Sigmoid colon (tissue), 4 donors: ENCODE results near the gene SZT2.

Source experiments
- CTCF ChIP-seq, 4 experiments: fragments of 450-650 bp in 3 of 4; fragments of 200-600 bp in 1 of 4; IDR thresholded peaks; one replicate each; pipeline ENCODE4 v1.5.1; 2016 to 2019; ENCODE audit warnings: antibody characterized with exemption in 4 of 4, mild to moderate bottlenecking in 3 of 4, moderate library complexity in 2 of 4
- POLR2A ChIP-seq, 2 donors: fragments of 450-650 bp; IDR thresholded peaks; one replicate each; pipeline ENCODE4 v1.6.1; 2016; ENCODE audit warnings: antibody characterized with exemption in 2 of 2, mild to moderate bottlenecking in 2 of 2, moderate library complexity in 2 of 2
- POLR2AphosphoS5 ChIP-seq, 4 donors: sonication (generic); formaldehyde crosslinking; IDR thresholded peaks; one replicate each; pipeline ENCODE4 v1.6.1; 2017; ENCODE audit warnings: antibody characterized with exemption in 4 of 4

DNA sequence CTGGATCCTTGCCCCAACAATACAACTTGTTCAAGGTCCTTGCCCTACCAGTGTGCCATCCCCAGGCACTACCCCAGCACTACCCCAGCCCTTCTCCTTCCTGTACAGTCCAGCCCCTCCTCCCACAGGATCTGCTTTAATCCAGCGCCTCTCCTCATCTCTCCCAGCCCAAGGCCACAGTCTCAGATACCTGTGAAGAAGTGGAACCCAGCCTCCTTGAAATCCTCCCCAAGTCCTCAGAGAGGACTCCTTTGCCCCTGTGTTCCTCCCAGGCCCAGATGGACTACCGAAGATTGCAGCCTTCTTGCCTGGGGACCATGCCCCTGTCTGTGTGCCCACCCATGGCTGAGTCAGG is 37.4 kb upstream of the SZT2 start:
- TF ChIP-seq CTCF (IDR thresholded peaks at IDR 0.05) (no peak), POLR2AphosphoS5 (IDR thresholded peaks at IDR 0.05) (no peak), POLR2A (IDR thresholded peaks at IDR 0.05) (no peak)
